ENCODE results near the gene FAM20C. TPM values are rescaled to one million over a fixed set of nuclear protein-coding genes. Genes with fewer than 3 reads are reported as not detected.

The FAM20C gene
- total and polyA plus RNA-seq, 10 of the 15 experiments (the other 5 are each of a cell fraction or from before 2014, with no cell fraction given), result 0.44 TPM; not detected in 9

- TF ChIP-seq ETV6 (conservative IDR thresholded peaks at IDR 0.05 in 1 of 2, IDR thresholded peaks at IDR 0.05 in 1 of 2; ENCODE audit: borderline replicate concordance in 1 of 2, low read depth in 1 of 2), result no peak
- no peak for TF ChIP-seq GATAD2B (conservative IDR thresholded peaks at IDR 0.05; ENCODE audit: low read depth)
- no peak for TF ChIP-seq RUNX3 (IDR thresholded peaks at IDR 0.05; ENCODE audit: low read length)
- TF ChIP-seq CBFB (IDR thresholded peaks at IDR 0.05; ENCODE audit: low read depth), result no peak
- TF ChIP-seq MYC (IDR thresholded peaks at IDR 0.05; ENCODE audit: insufficient read depth, insufficient read length, insufficient replicate concordance, low read length, severe bottlenecking), result no peak
- no peak for TF ChIP-seq MTA3 (IDR thresholded peaks at IDR 0.05; ENCODE audit: borderline replicate concordance, low read length)
- TF ChIP-seq KDM1A (IDR thresholded peaks at IDR 0.05; ENCODE audit: borderline replicate concordance), result no peak
- no peak for TF ChIP-seq TBL1XR1 (IDR thresholded peaks at IDR 0.05; ENCODE audit: low read depth, low read length)
- no peak for TF ChIP-seq DPF2 (IDR thresholded peaks at IDR 0.05)
- no peak for TF ChIP-seq MEF2B (IDR thresholded peaks at IDR 0.05; ENCODE audit: partially characterized antibody, poor library complexity, severe bottlenecking)
- no peak for TF ChIP-seq ATF3 (IDR thresholded peaks at IDR 0.05; ENCODE audit: borderline replicate concordance, extremely low read depth, low read depth, low read length)
- TF ChIP-seq ASH2L (IDR thresholded peaks at IDR 0.05; ENCODE audit: borderline replicate concordance, low read depth), result no peak
- no peak for TF ChIP-seq BCL3 (IDR thresholded peaks at IDR 0.05; ENCODE audit: borderline replicate concordance, insufficient read depth, low read depth, low read length, poor library complexity, severe bottlenecking)
- TF ChIP-seq MYB (IDR thresholded peaks at IDR 0.05; ENCODE audit: borderline replicate concordance, low read depth, low read length), result no peak
- no peak for TF ChIP-seq ZNF274 (IDR thresholded peaks at IDR 0.05; ENCODE audit: insufficient read depth, insufficient read length)
- no peak for TF ChIP-seq USF1 (IDR thresholded peaks at IDR 0.05; ENCODE audit: borderline replicate concordance, extremely low read length, insufficient read depth, low read depth, low read length)
- no peak for TF ChIP-seq RFX5 (IDR thresholded peaks at IDR 0.05; ENCODE audit: low read depth, low read length)
- TF ChIP-seq NBN (IDR thresholded peaks at IDR 0.05), result no peak
- TF ChIP-seq ESRRA (IDR thresholded peaks at IDR 0.05; ENCODE audit: low read length), result no peak
- TF ChIP-seq PBX3 (IDR thresholded peaks at IDR 0.05; ENCODE audit: insufficient replicate concordance, low read depth, low read length), result no peak
- Histone ChIP-seq H3K4me3 (no peak overlapping the region), H3K9me3 (replicated peaks; ENCODE audit: control insufficient read depth, insufficient read depth, low read length) (no peaks in the 10 kb centered on the region; the same call in 2 of the 3 replicates), H3K36me3 (ENCODE audit: control insufficient read depth in 2 of 2, insufficient read depth in 2 of 2, low read length in 1 of 2) (no peaks in the 10 kb centered on the region), H3K79me2 (ENCODE audit: control insufficient read depth, insufficient read depth, low read length) (no peaks in the 10 kb centered on the region), H3K4me1 (ENCODE audit: control insufficient read depth, insufficient read depth, low read length) (no peaks in the 10 kb centered on the region), H3K27me3 (replicated peaks in 1 of 2; ENCODE audit: control insufficient read depth in 2 of 2, insufficient read depth in 2 of 2, low read length in 1 of 2) (no peaks in the 10 kb centered on the region), H4K20me1 (ENCODE audit: control insufficient read depth, insufficient read depth) (no peaks in the 10 kb centered on the region), H2AFZ (ENCODE audit: control insufficient read depth, low read depth, low read length) (no peak overlapping the region), H3K4me2 (ENCODE audit: control insufficient read depth, insufficient read depth) (no peak overlapping the region), H3K27ac (ENCODE audit: control insufficient read depth, insufficient read depth) (no peak overlapping the region), H3K9ac (ENCODE audit: control insufficient read depth, insufficient read depth, low read length) (no peak overlapping the region)
- no peak for DNase-seq (ENCODE audit: low read depth, low spot score)
- BruUV-seq (replicated peaks), result no TSS peak
- in situ Hi-C loops (cut with MboI), result no loop called here
- SMC1A ChIA-PET (ENCODE audit: uncharacterized antibody, unreplicated experiment), result no interaction called here
- CTCF ChIA-PET, result no interaction called here
- POLR2A ChIA-PET, result no interaction called here
- no peak for FAIRE-seq
- 68% methylated on average over 36 of the region's 36 CpGs for WGBS (ENCODE audit: insufficient coverage, insufficient replicate concordance, low lambda C conversion rate, missing lambda C conversion rate)
- intact Hi-C loops (cut with micrococcal nuclease; ENCODE audit: unreplicated experiment), result no loop called here
- RAD21 ChIA-PET (ENCODE audit: unreplicated experiment), result no interaction called here
- no peak for ATAC-seq
These were observed 53.4 kb downstream of the FAM20C start for GRCh38 chr7:245574-246295.
